Retinal pigment epithelial cell (primary cell): ENCODE results near the gene CDH5.

ENCODE experiments used
- DNase-seq: peaks from one replicate; pipeline ENCODE4 v3.0.0-alpha.2; 2010; ENCODE audit warnings: low read depth
- H3K4me3 ChIP-seq: 2 replicates; pipeline ENCODE4 v1.5.1; 2011; ENCODE audit warnings: mild to moderate bottlenecking, low read length, control low read depth, moderate library complexity
- TF ChIP-seq, protein P1 (sequence below): conservative IDR thresholded peaks from 2 replicates; pipeline ENCODE4 v1.5.1; 2011; ENCODE audit warnings: low read depth, low read length, control low read depth, inconsistent platforms

CDH5 gene

DNA sequence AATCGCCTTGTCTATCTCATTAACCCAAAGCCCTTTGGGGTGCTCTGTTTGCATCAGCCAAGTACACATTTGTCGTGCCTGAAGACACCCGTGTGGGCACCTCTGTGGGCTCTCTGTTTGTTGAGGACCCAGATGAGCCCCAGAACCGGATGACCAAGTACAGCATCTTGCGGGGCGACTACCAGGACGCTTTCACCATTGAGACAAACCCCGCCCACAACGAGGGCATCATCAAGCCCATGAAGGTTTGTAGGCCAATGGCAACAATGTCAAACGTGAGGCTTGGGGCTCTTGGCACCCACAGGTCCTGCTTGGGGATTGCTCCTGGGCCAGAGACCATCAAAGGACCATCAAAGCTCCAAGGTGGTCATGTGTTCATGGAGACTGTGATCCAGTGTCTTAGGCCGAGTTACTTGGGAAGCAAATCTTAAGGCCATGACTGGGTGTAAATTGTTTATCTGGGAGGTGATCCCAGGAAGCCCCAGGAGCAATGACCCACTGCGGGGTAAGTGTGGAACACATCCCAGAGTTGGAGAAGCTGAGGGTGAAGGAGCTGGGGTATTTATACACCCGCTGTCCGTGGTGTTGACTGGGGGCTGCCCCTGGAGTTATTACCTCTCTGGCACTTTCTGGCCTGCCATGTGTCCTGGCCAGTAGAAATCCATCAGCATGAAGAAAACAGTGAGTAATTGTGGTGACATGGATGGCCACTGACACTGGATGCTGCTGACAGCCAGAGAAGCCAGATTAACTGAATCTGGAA, 24.0 kb downstream of the CDH5 start:
- TF ChIP-seq, protein P1, sequence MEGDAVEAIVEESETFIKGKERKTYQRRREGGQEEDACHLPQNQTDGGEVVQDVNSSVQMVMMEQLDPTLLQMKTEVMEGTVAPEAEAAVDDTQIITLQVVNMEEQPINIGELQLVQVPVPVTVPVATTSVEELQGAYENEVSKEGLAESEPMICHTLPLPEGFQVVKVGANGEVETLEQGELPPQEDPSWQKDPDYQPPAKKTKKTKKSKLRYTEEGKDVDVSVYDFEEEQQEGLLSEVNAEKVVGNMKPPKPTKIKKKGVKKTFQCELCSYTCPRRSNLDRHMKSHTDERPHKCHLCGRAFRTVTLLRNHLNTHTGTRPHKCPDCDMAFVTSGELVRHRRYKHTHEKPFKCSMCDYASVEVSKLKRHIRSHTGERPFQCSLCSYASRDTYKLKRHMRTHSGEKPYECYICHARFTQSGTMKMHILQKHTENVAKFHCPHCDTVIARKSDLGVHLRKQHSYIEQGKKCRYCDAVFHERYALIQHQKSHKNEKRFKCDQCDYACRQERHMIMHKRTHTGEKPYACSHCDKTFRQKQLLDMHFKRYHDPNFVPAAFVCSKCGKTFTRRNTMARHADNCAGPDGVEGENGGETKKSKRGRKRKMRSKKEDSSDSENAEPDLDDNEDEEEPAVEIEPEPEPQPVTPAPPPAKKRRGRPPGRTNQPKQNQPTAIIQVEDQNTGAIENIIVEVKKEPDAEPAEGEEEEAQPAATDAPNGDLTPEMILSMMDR = no peak
- DNase-seq = no peak
- H3K4me3 ChIP-seq = no peak overlapping the region

DNA sequence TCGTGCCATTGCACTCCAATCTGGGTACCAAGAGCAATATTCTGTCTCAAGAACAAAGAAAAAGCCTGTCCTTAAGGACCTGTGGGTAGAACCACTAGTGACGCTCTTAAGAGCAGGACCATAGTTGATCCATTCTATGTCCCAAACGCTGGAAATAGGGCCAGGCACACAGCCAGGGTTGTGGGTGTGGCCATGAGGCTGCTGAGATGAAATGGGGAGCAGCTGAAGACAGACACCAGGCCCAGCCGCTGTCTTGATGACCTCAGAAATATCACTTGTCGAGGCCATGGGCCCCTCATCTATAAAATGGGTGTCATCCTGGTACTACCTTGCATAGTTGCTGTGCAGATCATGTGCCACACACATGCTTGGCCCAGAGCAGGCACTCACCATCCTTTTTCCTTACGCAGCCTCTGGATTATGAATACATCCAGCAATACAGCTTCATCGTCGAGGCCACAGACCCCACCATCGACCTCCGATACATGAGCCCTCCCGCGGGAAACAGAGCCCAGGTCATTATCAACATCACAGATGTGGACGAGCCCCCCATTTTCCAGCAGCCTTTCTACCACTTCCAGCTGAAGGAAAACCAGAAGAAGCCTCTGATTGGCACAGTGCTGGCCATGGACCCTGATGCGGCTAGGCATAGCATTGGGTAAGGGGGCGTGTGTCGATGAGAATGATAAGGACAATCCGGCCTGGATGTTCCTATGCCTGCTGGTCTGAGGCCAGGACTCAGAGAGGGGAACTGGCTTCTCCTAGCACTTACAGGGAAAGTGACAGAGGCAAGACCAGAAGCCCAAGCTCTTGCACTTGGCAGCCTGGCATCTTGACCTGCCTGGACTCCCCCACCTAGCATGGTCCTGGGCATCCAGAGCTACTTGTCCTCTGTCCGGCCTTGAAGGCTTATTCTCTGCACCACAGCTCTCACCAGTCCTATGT, 25.5 kb downstream of the CDH5 start:
- no peak for DNase-seq
- no peak overlapping the region for H3K4me3 ChIP-seq
- TF ChIP-seq, protein P1 = no peak

DNA sequence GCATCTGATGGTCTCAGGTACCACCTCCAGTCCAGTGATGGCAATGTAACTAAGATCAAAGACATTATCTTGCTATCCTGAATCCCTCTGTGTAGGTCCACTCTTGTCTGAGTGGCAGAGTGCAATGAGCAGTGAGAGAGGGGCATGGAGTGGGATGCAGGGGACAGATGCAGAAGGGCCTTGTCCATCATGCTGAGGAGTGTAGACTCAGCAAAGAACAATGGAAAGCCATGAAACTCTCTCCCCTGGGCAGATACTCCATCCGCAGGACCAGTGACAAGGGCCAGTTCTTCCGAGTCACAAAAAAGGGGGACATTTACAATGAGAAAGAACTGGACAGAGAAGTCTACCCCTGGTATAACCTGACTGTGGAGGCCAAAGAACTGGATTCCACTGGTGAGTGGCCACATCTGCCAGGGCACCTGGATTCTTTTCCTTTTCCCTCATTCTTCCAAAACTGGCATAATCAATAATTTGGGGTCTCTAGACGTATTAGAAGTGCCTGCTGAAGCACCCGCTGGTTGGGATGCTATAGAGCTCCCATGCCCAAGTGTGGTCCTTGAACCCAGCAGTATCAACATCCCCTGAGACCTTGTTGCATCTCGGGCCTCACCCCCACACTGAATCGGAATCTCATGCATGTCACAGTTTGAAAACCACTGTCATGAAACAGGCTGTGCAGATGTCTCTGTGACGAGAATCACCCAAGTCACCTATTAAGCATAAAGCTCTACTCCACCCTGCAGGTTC, 29.5 kb downstream of the CDH5 start:
- no peak overlapping the region for H3K4me3 ChIP-seq
- DNase-seq = no peak
- TF ChIP-seq, protein P1 = no peak

DNA sequence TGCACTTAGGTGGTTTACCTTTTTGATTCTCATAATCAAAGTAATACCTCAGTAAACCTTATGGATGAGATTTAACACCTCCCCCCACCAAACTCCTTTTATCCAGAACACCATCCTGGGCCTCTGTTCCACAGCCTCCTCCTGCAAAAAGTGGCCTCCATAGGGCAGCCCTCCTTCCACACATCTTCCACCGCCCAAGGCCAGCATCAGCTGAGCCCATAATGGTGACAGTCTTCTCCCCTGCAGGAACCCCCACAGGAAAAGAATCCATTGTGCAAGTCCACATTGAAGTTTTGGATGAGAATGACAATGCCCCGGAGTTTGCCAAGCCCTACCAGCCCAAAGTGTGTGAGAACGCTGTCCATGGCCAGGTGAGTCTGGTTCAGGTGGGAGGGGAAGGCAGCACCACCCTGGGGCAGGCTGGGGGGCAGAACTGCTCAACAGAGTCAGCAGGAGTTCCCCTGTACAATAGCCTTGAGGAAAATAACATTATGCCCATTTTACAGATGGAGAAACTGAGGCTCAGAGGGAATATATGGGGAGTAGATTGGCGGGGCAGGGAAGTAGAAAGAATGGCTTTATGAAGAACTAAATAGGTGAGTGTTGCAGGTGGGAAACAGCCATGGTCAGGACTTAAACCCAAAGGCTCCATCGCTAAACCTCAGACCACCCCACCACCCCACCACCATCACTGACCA, 31.4 kb downstream of the CDH5 start:
- TF ChIP-seq, protein P1 = no peak
- no peak for DNase-seq
- H3K4me3 ChIP-seq = no peak overlapping the region

DNA sequence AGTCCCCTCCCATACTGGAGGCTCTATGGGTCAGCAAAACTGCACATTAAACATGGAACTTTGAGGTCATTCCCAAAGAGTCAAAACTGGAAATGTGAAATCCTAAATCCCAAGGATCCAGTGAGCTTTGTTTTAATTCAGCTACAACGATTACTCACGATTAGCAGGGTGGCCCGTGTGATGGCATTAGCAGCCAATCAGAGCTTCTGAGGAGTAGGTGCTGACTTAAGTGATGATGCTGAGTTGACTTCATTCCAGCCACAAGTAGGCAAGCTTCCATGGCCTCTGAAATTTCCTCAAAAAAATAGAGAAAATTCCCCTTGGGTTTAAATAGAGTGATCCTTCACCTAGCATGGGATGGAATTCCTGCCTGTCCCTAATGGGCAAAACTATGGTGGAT, 32.5 kb downstream of the CDH5 start:
- H3K4me3 ChIP-seq = no peak overlapping the region
- TF ChIP-seq, protein P1 = no peak
- DNase-seq = no peak

DNA sequence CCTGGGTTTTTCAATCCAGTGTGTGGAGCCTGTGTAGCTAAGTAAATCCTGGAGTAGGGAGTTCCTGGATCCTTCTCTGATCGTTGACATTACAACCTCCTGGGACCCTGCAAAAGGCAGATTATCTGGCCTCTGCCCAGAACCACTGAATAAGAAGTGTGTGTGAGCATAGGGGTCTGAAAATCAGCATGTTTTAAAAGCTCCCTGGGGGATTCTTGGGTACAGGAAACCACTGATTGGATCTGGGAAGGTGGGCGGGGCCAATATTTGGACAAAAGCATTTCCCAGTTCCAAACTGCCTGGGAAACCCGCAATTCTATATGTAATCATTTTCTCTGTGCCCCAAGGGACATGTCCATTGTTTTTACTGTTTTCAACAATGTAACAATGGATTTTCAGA, 33.4 kb downstream of the CDH5 start:
- TF ChIP-seq, protein P1 = no peak
- no peak for DNase-seq
- H3K4me3 ChIP-seq = no peak overlapping the region
